ENCODE data around the gene KANSL1. TPM values are rescaled to one million over a fixed set of nuclear protein-coding genes. Genes with fewer than 3 reads are reported as not detected.

Gene KANSL1
- total RNA-seq, 1 experiment from 2014 or later = 52.5 TPM

DNA sequence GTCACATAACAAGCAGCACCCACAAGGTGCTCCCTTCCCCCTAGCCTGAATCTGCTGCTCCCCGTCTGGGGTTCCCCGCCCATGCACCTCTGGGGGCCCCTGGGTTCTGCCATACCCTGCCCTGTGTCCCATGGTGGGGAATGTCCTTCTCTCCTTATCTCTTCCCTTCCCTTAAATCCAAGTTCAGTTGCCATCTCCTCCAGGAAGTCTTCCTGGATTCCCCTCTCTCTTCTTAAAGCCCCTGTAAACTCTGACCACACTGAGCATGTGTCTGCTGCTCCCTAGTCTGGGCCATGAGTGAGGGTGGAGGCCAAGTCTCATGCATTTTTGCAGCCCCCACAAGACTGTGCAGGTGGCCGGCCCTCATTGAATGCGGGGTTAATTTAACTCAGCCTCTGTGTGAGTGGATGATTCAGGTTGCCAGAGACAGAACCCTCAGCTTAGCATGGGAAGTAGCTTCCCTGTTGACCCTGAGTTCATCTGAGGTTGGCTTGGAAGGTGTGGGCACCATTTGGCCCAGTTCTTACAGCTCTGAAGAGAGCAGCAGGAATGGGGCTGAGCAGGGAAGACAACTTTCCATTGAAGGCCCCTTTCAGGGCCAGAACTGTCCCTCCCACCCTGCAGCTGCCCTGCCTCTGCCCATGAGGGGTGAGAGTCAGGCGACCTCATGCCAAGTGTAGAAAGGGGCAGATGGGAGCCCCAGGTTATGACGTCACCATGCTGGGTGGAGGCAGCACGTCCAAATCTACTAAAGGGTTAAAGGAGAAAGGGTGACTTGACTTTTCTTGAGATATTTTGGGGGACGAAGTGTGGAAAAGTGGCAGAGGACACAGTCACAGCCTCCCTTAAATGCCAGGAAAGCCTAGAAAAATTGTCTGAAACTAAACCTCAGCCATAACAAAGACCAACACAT, 194.0 kb downstream of the KANSL1 start, which contains the start of gene STH:
TSS of gene STH (plus strand) at position 264 of the 913 bp plus-strand sequence. CDS start at position 294, 30 bp downstream.
- ChIA-PET POLR2A (ENCODE audit: unreplicated experiment) (interaction anchor here (0.6 kb wide), 1 partner anchor 213 kb away, joined by 4 read pairs; no protein-coding TSS in a partner anchor), CTCF (no interaction called here)
- TF ChIP-seq, protein P1, sequence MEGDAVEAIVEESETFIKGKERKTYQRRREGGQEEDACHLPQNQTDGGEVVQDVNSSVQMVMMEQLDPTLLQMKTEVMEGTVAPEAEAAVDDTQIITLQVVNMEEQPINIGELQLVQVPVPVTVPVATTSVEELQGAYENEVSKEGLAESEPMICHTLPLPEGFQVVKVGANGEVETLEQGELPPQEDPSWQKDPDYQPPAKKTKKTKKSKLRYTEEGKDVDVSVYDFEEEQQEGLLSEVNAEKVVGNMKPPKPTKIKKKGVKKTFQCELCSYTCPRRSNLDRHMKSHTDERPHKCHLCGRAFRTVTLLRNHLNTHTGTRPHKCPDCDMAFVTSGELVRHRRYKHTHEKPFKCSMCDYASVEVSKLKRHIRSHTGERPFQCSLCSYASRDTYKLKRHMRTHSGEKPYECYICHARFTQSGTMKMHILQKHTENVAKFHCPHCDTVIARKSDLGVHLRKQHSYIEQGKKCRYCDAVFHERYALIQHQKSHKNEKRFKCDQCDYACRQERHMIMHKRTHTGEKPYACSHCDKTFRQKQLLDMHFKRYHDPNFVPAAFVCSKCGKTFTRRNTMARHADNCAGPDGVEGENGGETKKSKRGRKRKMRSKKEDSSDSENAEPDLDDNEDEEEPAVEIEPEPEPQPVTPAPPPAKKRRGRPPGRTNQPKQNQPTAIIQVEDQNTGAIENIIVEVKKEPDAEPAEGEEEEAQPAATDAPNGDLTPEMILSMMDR (conservative IDR thresholded peaks at IDR 0.05) = no peak
- TF ChIP-seq EZH2 (IDR thresholded peaks at IDR 0.05; ENCODE audit: low read depth) = no peak
- Histone ChIP-seq H3K27me3 (ENCODE audit: insufficient read depth, low read depth) (no peaks in the 10 kb centered on the region), H3K36me3 (ENCODE audit: low read depth) (no peaks in the 10 kb centered on the region), H3K27ac (no peak within 1 kb of the TSS), H3K9me3 (ENCODE audit: insufficient read depth, low read depth) (no peaks in the 10 kb centered on the region), H2AFZ (no peak within 1 kb of the TSS), H3K4me3 (no peak within 1 kb of the TSS), H4K20me1 (ENCODE audit: insufficient read depth) (no peaks in the 10 kb centered on the region), H3F3A (ENCODE audit: insufficient read depth, low read depth) (no peaks in the 10 kb centered on the region), H3K79me2 (ENCODE audit: low read depth) (no peaks in the 10 kb centered on the region), H3K9me2 (ENCODE audit: insufficient read depth) (no peaks in the 10 kb centered on the region), H3K4me2 (no peak within 1 kb of the TSS), H3K4me1 (replicated peaks; ENCODE audit: insufficient read depth) (no peaks in the 10 kb centered on the region)
- intact Hi-C loops (cut with micrococcal nuclease; ENCODE audit: unreplicated experiment) = no loop called here
- no TSS peak for BruUV-seq (replicated peaks)
- DNase-seq = no peak

DNA sequence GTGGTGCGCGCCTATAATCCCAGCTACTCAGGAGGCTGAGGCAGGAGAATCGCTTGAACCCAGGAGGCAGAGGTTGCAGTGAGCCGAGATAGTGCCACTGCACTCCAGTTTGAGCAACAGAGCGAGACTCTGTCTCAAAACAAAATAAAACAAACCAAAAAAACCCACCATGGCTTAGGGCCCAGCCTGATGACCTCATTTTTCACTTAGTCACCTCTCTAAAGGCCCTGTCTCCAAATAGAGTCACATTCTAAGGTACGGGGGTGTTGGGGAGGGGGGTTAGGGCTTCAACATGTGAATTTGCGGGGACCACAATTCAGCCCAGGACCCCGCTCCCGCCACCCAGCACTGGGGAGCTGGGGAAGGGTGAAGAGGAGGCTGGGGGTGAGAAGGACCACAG, 195.6 kb downstream of the KANSL1 start:
- Histone ChIP-seq H3K9me2 (ENCODE audit: insufficient read depth) (no peaks in the 10 kb centered on the region), H3K79me2 (ENCODE audit: low read depth) (no peaks in the 10 kb centered on the region), H3K4me2 (no peak overlapping the region), H3K4me3 (no peak overlapping the region), H3K9me3 (ENCODE audit: insufficient read depth, low read depth) (no peaks in the 10 kb centered on the region), H2AFZ (no peak overlapping the region), H3K4me1 (replicated peaks; ENCODE audit: insufficient read depth) (no peaks in the 10 kb centered on the region), H3K36me3 (ENCODE audit: low read depth) (no peaks in the 10 kb centered on the region), H3F3A (ENCODE audit: insufficient read depth, low read depth) (no peaks in the 10 kb centered on the region), H3K27ac (no peak overlapping the region), H3K27me3 (ENCODE audit: insufficient read depth, low read depth) (no peaks in the 10 kb centered on the region), H4K20me1 (ENCODE audit: insufficient read depth) (no peaks in the 10 kb centered on the region)
- no TSS peak for BruUV-seq (replicated peaks)
- TF ChIP-seq, protein P1 (conservative IDR thresholded peaks at IDR 0.05) = no peak
- TF ChIP-seq EZH2 (IDR thresholded peaks at IDR 0.05; ENCODE audit: low read depth) = no peak
- DNase-seq = no peak
- intact Hi-C loops (cut with micrococcal nuclease; ENCODE audit: unreplicated experiment) = no loop called here
- CTCF ChIA-PET = no interaction called here
- POLR2A ChIA-PET (ENCODE audit: unreplicated experiment) = no interaction called here

DNA sequence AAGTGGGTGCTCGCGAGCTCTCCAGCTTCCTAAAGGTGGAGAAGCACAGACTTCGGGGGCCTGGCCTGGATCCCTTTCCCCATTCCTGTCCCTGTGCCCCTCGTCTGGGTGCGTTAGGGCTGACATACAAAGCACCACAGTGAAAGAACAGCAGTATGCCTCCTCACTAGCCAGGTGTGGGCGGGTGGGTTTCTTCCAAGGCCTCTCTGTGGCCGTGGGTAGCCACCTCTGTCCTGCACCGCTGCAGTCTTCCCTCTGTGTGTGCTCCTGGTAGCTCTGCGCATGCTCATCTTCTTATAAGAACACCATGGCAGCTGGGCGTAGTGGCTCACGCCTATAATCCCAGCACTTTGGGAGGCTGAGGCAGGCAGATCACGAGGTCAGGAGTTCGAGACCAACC, 196.1 kb downstream of the KANSL1 start:
- intact Hi-C loops (cut with micrococcal nuclease; ENCODE audit: unreplicated experiment) = no loop called here
- DNase-seq = peak in 1 of 2 experiments; percentile 30
- H4K20me1 ChIP-seq (ENCODE audit: insufficient read depth) = no peaks in the 10 kb centered on the region
- H3K9me3 ChIP-seq (ENCODE audit: insufficient read depth, low read depth) = no peaks in the 10 kb centered on the region
- no peaks in the 10 kb centered on the region for H3K79me2 ChIP-seq (ENCODE audit: low read depth)
- TF ChIP-seq, protein P1 (conservative IDR thresholded peaks at IDR 0.05) = no peak
- no peak for TF ChIP-seq EZH2 (IDR thresholded peaks at IDR 0.05; ENCODE audit: low read depth)
- ChIA-PET CTCF (no interaction called here), POLR2A (ENCODE audit: unreplicated experiment) (no interaction called here)
- no peaks in the 10 kb centered on the region for H3K4me1 ChIP-seq (replicated peaks; ENCODE audit: insufficient read depth)
- no peaks in the 10 kb centered on the region for H3F3A ChIP-seq (ENCODE audit: insufficient read depth, low read depth)
- H3K27ac ChIP-seq = no peak overlapping the region
- no peak overlapping the region for H3K4me3 ChIP-seq
- no peak overlapping the region for H3K4me2 ChIP-seq
- H3K9me2 ChIP-seq (ENCODE audit: insufficient read depth) = no peaks in the 10 kb centered on the region
- H3K36me3 ChIP-seq (ENCODE audit: low read depth) = no peaks in the 10 kb centered on the region
- BruUV-seq (replicated peaks) = no TSS peak
- no peaks in the 10 kb centered on the region for H3K27me3 ChIP-seq (ENCODE audit: insufficient read depth, low read depth)
- H2AFZ ChIP-seq = no peak overlapping the region

Measured in PC-9 (cell line).